Measurements from ENCODE around the gene ADCY6. TPM values are rescaled to one million over a fixed set of nuclear protein-coding genes. Genes with fewer than 3 reads are reported as not detected.

ADCY6 gene
- total RNA-seq, 1 experiment from 2014 or later: 20.6 TPM

DNA sequence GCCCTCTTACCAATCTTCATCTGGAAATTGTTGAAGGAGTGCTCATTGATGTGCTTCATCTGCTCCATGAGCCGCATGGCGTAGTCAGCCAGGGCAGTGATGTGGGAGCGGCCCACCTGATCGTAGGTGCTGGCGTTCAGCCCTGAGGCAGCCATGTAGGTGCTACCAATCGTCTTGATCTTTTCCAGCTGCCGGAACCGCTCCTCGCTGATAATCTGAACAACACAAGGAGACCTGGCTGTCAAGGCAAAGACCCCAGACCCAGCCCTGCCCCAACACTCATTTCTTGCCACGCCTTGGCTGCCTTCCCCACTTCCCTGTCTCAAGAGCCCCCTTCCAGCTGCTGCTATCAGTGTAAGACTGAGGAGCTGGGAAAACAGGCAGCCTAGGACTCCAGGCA lies 18.1 kb downstream of the ADCY6 start:
- Histone ChIP-seq H3K27ac (no peak overlapping the region), H3K9me3 (replicated peaks) (no peaks in the 10 kb centered on the region), H3K4me1 (replicated peaks) (no peaks in the 10 kb centered on the region), H3K4me3 (no peak overlapping the region), H3K36me3 (peaks cover 50% of the 10 kb centered on the region), H3K27me3 (replicated peaks) (no peaks in the 10 kb centered on the region)
- DNase-seq (ENCODE audit: low read depth in 1 of 2, low spot score in 2 of 2): no peak

DNA sequence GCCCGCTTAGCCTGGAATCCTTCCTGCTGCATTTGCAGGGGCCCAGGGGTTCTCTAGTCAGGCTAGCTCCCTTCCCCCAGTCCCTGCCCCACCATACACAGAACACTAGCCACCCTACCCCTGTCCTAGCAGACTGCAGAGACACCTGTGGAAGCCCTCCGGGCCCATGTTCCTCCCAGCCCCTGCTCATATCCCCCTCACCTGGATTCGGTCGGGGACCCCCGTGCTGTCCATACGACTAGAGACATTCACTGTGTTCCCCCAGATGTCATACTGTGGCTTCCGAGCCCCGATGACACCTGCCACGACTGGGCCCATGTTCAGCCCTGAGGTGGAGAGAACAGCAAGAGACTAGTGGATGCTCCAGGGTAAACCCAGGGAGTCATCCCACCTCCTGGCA lies 20.2 kb downstream of the ADCY6 start:
- no peaks in the 10 kb centered on the region for H3K4me1 ChIP-seq (replicated peaks)
- H3K9me3 ChIP-seq (replicated peaks): no peaks in the 10 kb centered on the region
- H3K27ac ChIP-seq: no peak overlapping the region
- H3K27me3 ChIP-seq (replicated peaks): no peaks in the 10 kb centered on the region
- H3K36me3 ChIP-seq: peaks cover 42% of the 10 kb centered on the region
- H3K4me3 ChIP-seq: no peak overlapping the region
- DNase-seq (ENCODE audit: low read depth in 1 of 2, low spot score in 2 of 2): no peak

DNA sequence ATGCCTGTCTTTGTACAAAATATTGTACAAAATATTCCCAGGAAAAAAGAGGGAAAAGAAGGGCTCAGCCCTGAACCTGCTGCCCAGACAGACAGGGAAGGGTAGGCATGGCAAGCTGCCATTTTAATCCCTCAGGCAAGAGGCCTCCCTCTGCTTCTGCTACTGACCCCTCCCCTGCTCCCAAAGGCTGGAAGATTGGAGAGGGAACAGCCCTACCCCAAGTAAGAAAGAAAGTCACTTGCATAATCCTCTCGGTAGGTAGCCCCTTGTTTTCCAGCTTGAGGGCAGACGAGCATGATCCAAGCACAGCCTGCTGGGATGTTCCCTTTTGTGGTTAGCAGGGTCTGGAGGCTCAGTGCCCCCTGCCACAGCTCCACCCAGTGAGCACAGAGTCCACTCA lies 20.7 kb downstream of the ADCY6 start:
- no peak for DNase-seq (ENCODE audit: low read depth in 1 of 2, low spot score in 2 of 2)
- H3K9me3 ChIP-seq (replicated peaks): no peaks in the 10 kb centered on the region
- H3K27me3 ChIP-seq (replicated peaks): no peaks in the 10 kb centered on the region
- H3K27ac ChIP-seq: no peak overlapping the region
- peaks cover 36% of the 10 kb centered on the region for H3K36me3 ChIP-seq
- H3K4me3 ChIP-seq: no peak overlapping the region
- H3K4me1 ChIP-seq (replicated peaks): no peaks in the 10 kb centered on the region

DNA sequence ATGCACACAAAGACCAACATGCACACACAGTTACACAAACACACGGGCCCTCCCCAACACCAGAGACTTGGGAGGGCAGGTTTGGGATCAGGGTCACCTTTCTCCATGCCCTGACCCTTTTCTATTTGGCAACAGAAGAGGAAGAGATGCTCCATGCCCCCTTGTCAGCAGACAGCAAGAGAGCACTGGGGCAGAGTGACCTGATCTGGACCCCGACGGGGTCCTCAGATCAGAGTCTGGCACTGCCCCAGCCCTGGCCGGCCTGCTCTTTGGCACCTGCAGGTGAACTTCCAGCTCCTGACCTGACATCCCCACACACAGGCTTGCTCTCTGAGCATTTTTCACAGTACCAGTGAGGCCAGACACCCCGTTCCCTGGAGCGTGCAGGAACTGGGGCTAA lies 21.4 kb downstream of the ADCY6 start:
- Histone ChIP-seq H3K4me1 (replicated peaks) (no peaks in the 10 kb centered on the region), H3K27me3 (replicated peaks) (no peaks in the 10 kb centered on the region), H3K27ac (no peak overlapping the region), H3K4me3 (no peak overlapping the region), H3K36me3 (peaks cover 30% of the 10 kb centered on the region), H3K9me3 (replicated peaks) (no peaks in the 10 kb centered on the region)
- DNase-seq (ENCODE audit: low read depth in 1 of 2, low spot score in 2 of 2): no peak

DNA sequence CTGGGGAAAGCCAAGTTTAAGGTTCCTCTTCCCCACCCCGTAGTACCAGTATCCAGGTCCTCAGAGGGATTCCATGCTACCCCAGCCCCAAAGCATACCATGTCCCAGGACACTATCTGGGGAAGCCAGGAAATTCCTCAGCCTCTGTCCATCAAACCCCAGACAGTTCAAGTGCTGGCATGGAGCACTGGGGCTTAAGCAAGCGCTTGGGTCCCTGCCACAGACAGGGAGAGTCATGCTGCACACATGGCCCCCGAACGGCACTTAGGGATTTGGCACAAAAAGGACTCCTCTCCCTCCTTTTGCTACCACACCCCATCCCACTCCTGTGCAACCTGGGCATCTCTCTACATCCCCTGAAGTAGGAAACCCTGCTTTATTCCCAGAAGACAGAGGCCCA lies 21.8 kb downstream of the ADCY6 start:
- H3K9me3 ChIP-seq (replicated peaks): no peaks in the 10 kb centered on the region
- H3K4me1 ChIP-seq (replicated peaks): no peaks in the 10 kb centered on the region
- peaks cover 25% of the 10 kb centered on the region for H3K36me3 ChIP-seq
- H3K27me3 ChIP-seq (replicated peaks): no peaks in the 10 kb centered on the region
- H3K4me3 ChIP-seq: no peak overlapping the region
- no peak overlapping the region for H3K27ac ChIP-seq
- no peak for DNase-seq (ENCODE audit: low read depth in 1 of 2, low spot score in 2 of 2)

DNA sequence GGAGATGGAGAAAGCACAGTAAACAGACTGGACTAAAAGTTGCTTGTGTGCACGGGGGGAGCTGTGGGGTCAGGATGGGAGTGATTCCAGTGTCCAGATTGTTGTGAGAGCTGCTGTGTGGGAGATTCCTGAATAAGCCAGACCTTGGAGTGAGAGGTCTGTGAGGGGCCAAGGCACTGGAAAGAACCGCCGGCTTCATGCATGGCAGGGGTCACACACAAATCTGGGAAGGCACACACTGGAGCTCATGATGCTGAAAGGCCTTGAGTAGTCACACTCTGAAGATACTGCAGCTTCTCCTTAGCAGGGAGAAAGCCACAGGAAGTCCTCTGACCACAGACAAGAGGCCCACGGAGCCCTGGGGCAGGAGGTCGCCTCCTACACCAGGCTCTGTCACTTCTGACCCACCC lies 23.1 kb downstream of the ADCY6 start:
- no peaks in the 10 kb centered on the region for H3K9me3 ChIP-seq (replicated peaks)
- peaks cover 14% of the 10 kb centered on the region for H3K36me3 ChIP-seq
- DNase-seq (ENCODE audit: low read depth in 1 of 2, low spot score in 2 of 2): no peak
- H3K4me3 ChIP-seq: no peak overlapping the region
- no peaks in the 10 kb centered on the region for H3K27me3 ChIP-seq (replicated peaks)
- no peaks in the 10 kb centered on the region for H3K4me1 ChIP-seq (replicated peaks)
- H3K27ac ChIP-seq: no peak overlapping the region

DNA sequence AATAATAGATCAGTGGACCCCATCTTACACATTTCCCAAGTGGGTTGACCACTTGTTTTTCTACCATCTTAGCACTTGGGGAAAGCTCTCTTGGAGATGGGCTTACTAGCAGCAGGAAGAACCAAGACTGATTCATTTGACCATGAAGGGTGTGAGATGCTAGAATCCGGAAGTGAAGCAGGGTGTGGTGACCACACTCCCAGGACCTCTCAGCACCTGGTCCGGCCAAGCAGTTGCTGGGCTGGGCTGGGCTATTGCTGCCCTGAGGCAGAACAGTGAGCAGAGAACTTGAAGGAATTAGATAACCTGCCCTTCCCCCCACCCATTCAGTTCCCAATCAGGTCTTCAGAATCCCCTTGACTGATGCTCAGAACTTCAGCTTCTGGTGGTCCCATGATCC lies 24.4 kb downstream of the ADCY6 start:
- H3K36me3 ChIP-seq: peaks cover 10% of the 10 kb centered on the region
- no peak overlapping the region for H3K27ac ChIP-seq
- H3K9me3 ChIP-seq (replicated peaks): no peaks in the 10 kb centered on the region
- H3K4me1 ChIP-seq (replicated peaks): no peaks in the 10 kb centered on the region
- DNase-seq (ENCODE audit: low read depth in 1 of 2, low spot score in 2 of 2): no peak
- H3K27me3 ChIP-seq (replicated peaks): no peaks in the 10 kb centered on the region
- no peak overlapping the region for H3K4me3 ChIP-seq

DNA sequence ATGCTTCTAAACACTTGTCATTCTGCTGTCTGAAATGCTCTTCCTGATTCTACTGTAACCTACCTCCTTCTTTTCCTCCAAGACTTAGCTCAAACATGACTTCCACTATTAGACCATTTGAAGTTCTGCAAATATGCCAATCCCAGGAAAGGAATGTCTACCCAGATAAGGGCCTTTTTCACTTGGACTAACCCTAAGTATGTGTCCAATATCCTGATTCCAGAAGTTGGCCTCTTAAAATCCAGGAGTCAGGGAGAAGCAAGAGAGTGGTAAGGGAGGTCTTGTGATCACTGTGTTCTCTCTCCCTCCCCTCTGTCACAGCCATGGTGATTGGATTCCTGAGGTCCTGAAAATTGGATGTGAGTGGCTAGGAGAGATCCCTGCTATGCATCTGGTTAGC lies 30.2 kb downstream of the ADCY6 start:
- H3K9me3 ChIP-seq (replicated peaks): no peaks in the 10 kb centered on the region
- H3K27ac ChIP-seq: no peak overlapping the region
- H3K4me3 ChIP-seq: no peak overlapping the region
- no peaks in the 10 kb centered on the region for H3K4me1 ChIP-seq (replicated peaks)
- H3K36me3 ChIP-seq: no peaks in the 10 kb centered on the region
- no peak for DNase-seq (ENCODE audit: low read depth in 1 of 2, low spot score in 2 of 2)
- no peaks in the 10 kb centered on the region for H3K27me3 ChIP-seq (replicated peaks)

DNA sequence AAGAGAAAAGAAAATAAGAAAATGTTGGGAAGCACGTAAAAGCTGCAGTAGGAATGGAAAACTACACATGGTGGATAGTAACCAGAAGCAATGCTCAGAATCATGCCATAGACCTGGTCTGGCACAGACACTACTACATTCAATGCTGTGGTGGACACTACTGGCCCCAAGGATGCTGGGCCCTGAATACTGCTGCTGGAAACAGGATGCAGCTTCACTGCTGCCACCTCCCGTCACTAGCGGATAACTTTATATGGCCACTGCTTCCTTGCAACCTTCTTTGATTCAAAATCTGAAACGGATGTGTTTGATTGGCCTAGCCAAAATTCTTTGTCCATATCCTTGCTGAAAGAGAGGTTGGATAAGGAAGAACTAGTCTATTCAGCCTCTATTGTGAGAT lies 30.7 kb downstream of the ADCY6 start:
- Histone ChIP-seq H3K27ac (no peak overlapping the region), H3K36me3 (no peaks in the 10 kb centered on the region), H3K27me3 (replicated peaks) (no peaks in the 10 kb centered on the region), H3K4me1 (replicated peaks) (no peaks in the 10 kb centered on the region), H3K9me3 (replicated peaks) (no peaks in the 10 kb centered on the region), H3K4me3 (no peak overlapping the region)
- no peak for DNase-seq (ENCODE audit: low read depth in 1 of 2, low spot score in 2 of 2)

DNA sequence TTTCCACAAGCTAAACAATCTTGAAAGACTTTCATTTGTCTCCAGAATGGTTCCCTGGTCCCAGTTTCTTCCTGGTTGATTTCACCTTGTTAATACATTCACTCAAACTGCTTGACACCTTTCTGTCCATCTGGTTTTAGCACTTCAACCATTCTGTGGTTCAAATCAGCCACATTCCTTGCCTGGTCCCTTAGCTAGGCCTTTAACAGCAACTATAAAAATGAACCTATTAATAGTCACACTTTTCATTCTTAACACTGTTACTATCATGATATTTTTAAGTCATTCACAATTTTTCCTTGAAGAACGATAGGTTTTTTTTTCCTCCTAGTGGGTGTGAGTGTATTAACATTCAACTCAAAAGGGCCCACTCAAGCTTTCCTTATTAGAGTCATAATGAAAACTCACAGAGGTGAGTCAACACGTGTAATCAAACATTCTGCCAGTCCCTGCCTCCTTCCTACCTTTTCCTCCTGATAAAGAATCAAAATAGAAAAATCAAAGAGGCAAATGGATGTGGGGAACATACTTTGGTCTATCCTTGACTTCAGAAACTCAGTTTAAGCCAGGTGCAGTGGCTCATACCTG lies 38.0 kb downstream of the ADCY6 start:
- Histone ChIP-seq H3K9me3 (replicated peaks) (no peaks in the 10 kb centered on the region), H3K36me3 (no peaks in the 10 kb centered on the region), H3K27me3 (replicated peaks) (no peaks in the 10 kb centered on the region), H3K4me3 (no peak overlapping the region), H3K4me1 (replicated peaks) (no peaks in the 10 kb centered on the region), H3K27ac (no peak overlapping the region)
- DNase-seq (ENCODE audit: low read depth in 1 of 2, low spot score in 2 of 2): no peak

DNA sequence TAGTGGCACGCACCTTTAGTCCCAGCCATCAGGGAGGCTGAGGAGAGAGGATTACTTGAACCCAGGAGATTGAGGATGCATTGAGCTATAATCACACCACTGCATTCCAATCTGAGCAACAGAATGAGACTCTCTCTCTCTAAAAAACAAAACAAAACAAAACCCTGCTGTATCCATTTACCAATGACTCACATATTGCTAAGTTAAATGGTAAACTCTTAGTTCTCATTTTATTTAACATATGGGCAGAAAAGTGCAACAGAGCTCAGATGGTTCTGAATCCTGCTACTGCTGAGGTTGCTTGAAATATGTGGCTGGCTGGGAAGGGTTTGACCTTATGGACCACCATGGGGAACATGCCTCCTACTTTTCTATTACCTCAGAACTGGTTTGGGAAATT lies 38.7 kb downstream of the ADCY6 start:
- Histone ChIP-seq H3K9me3 (replicated peaks) (no peaks in the 10 kb centered on the region), H3K4me1 (replicated peaks) (no peaks in the 10 kb centered on the region), H3K27me3 (replicated peaks) (no peaks in the 10 kb centered on the region), H3K4me3 (no peak overlapping the region), H3K27ac (no peak overlapping the region), H3K36me3 (no peaks in the 10 kb centered on the region)
- no peak for DNase-seq (ENCODE audit: low read depth in 1 of 2, low spot score in 2 of 2)

DNA sequence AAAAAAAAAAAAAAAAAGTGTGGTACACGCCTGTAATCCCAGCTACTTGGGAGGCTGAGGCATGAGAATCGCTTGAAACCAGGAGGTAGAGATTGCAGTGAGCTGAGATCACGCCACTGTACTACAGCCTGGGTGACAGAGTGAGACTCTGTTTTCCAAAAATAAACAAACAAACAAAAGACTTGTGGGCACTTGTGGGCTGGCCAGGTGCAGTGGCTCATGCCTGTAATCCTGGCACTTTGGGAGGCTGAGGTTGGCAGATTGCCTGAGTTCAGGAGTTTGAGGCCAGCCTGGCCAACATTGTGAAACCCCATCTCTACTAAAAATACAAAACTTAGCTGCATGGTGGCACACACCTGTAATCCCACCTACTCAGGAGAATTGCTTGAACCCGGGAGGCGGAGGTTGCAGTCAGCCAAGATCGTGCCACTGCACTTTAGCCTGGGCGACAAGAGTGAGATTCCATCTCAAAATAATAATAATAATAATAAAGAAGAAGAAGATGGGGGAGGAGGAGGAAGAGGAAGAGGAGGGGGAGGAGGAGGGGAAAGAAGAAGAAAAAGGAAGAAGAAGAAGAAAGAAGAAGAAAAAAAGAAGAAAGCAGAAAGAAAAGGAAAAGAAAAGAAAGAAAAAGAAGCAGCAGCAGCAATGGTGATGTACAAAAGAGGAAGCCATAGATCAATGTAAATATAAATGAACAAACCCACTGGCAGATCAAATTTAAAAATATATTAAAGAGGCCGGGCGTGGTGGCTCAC lies 44.5 kb downstream of the ADCY6 start:
- Histone ChIP-seq H3K27me3 (replicated peaks) (peaks cover 7% of the 10 kb centered on the region; the same call in 1 of the 2 replicates), H3K36me3 (no peaks in the 10 kb centered on the region), H3K4me3 (no peak overlapping the region), H3K9me3 (replicated peaks) (no peaks in the 10 kb centered on the region), H3K27ac (no peak overlapping the region), H3K4me1 (replicated peaks) (no peaks in the 10 kb centered on the region)
- no peak for DNase-seq (ENCODE audit: low read depth in 1 of 2, low spot score in 2 of 2)

DNA sequence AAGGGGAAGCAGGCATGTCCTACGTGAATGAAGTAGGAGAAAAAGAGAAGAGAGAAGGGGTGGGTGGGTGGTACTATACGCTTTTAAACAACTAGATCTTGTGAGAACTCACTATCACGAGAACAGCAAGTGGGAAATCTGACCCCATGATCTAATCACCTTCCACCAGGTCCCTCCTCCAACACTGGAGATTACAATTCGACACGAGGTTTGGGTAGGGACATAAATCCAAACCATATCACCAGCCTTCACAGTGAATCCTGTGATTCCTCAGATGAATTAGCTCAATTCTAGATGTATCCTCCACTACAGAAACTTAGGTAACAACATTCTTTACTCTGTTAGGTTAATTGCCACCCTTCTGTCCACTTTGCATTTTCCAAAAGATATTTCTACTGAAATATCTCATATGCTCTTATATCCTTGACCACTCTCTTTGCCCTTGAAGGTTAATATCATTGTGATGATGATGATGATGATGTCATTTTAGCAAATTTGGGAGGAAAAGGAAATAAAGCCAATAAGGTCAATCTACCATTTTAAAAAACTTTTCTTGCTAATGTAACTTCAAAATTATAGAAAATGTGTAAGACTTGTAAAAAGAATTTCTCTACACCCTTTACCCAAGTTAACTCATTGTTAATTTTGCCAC lies 49.1 kb downstream of the ADCY6 start:
- Histone ChIP-seq H3K27ac (no peak overlapping the region), H3K9me3 (replicated peaks) (no peaks in the 10 kb centered on the region), H3K4me1 (replicated peaks) (no peaks in the 10 kb centered on the region), H3K36me3 (no peaks in the 10 kb centered on the region), H3K27me3 (replicated peaks) (peaks cover 11% of the 10 kb centered on the region; the same call in 1 of the 2 replicates), H3K4me3 (no peak overlapping the region)
- no peak for DNase-seq (ENCODE audit: low read depth in 1 of 2, low spot score in 2 of 2)

DNA sequence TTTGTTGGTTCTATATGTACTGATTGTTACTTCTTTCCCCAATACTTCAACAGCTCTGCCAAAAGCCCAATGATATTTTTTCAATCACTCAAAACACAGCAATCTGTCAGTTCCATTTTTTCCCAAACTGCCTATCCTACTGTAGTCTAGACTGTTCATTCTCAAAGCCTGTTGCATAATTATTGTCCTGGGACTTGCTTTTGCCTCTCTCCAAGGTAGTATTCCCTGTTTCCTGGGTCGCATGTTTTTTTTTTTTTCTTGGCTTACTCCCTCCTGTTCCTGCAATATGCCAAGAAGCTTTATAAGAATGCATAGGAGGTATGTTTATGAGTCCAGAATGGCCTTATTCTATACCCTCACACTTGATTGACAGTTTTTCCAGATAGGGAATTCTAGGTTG lies 52.4 kb downstream of the ADCY6 start:
- Histone ChIP-seq H3K27me3 (replicated peaks) (peaks cover 6% of the 10 kb centered on the region; the same call in 1 of the 2 replicates), H3K4me1 (replicated peaks) (no peaks in the 10 kb centered on the region), H3K9me3 (replicated peaks) (no peaks in the 10 kb centered on the region), H3K27ac (no peak overlapping the region), H3K36me3 (no peaks in the 10 kb centered on the region), H3K4me3 (no peak overlapping the region)
- no peak for DNase-seq (ENCODE audit: low read depth in 1 of 2, low spot score in 2 of 2)
